ENCODE data around the gene RNU11. TPM values are rescaled to one million over a fixed set of nuclear protein-coding genes. Genes with fewer than 3 reads are reported as not detected.

Gene RNU11
- total RNA-seq, 1 experiment from 2014 or later: not detected

- Histone ChIP-seq H2BK12ac (ENCODE audit: insufficient read length, low read depth, low read length) (no peak overlapping the region), H3K56ac (ENCODE audit: insufficient read length, low read depth, low read length) (no peak overlapping the region), H2BK120ac (ENCODE audit: low read depth, low read length, poor library complexity, severe bottlenecking) (no peak overlapping the region), H3K18ac (ENCODE audit: insufficient read length, low read depth, low read length) (no peak overlapping the region), H3K23me2 (ENCODE audit: insufficient read length, low read depth, low read length, poor library complexity, severe bottlenecking) (no peaks in the 10 kb centered on the region), H3K27me3 (ENCODE audit: insufficient read depth, low read length) (no peaks in the 10 kb centered on the region), H2AK5ac (ENCODE audit: insufficient read length, low read length) (no peak overlapping the region), H3K9ac (ENCODE audit: extremely low read depth, insufficient read length, low read length) (no peak overlapping the region), H2BK20ac (ENCODE audit: low read depth, low read length, poor library complexity, severe bottlenecking) (no peak overlapping the region), H3K27ac (ENCODE audit: insufficient read length, low read depth, low read length) (no peak overlapping the region), H3K23ac (ENCODE audit: insufficient read length, low read depth, low read length) (no peak overlapping the region), H3T11ph (ENCODE audit: low read length) (no peak overlapping the region), H3K14ac (ENCODE audit: insufficient read depth, low read length) (no peak overlapping the region), H3K4me1 (ENCODE audit: insufficient read depth, low read length) (no peaks in the 10 kb centered on the region), H4K20me1 (ENCODE audit: control insufficient read depth, insufficient read depth, insufficient read length) (no peaks in the 10 kb centered on the region), H3K79me1 (ENCODE audit: insufficient read depth, low read depth, low read length, poor library complexity, severe bottlenecking) (no peaks in the 10 kb centered on the region), H3K4ac (ENCODE audit: low read depth, low read length) (no peak overlapping the region), H4K8ac (replicated peaks; ENCODE audit: insufficient read length, low read depth, low read length) (no peak overlapping the region), H2AFZ (ENCODE audit: low read length) (no peak overlapping the region), H3K4me2 (ENCODE audit: insufficient read depth, insufficient read length, low read length) (no peak overlapping the region), H4K5ac (ENCODE audit: insufficient read length, low read depth, low read length) (no peak overlapping the region), H3K9me3 (ENCODE audit: control insufficient read depth, low read depth, low read length) (no peaks in the 10 kb centered on the region), H4K91ac (ENCODE audit: insufficient read length, low read depth, low read length) (no peak overlapping the region), H2BK15ac (ENCODE audit: low read depth, low read length) (no peak overlapping the region), H2BK5ac (ENCODE audit: insufficient read length, low read length) (no peak overlapping the region), H3K79me2 (ENCODE audit: insufficient read depth, low read length) (no peaks in the 10 kb centered on the region)
- H3K4me3 Mint-ChIP-seq: peak overlapping the region in 1 of 2 experiments; percentile 28; a peak in 1 of 5 replicates
- TF ChIP-seq CTCF (conservative IDR thresholded peaks at IDR 0.05): peak; percentile 83
- H3K4me1 Mint-ChIP-seq: peaks cover 8 to 27% of the 10 kb centered on the region in 2 experiments
- no peaks in the 10 kb centered on the region for H3K9me3 Mint-ChIP-seq
- no CpG with 5 or more reads among the region's 15 CpGs for WGBS (ENCODE audit: extremely low coverage, insufficient read length, low lambda C conversion rate)
- no peaks in the 10 kb centered on the region for H3K27me3 Mint-ChIP-seq (ENCODE audit: low read depth)
- no peak for DNase-seq
- peaks cover 3 to 28% (median 10%) of the 10 kb centered on the region in 3 experiments; a peak in 6 of 7 replicates for H3K36me3 Mint-ChIP-seq (ENCODE audit: insufficient read depth in 1 of 3, low read depth in 3 of 3)
- H3K27ac Mint-ChIP-seq: peak overlapping the region in 2 of 3 experiments; percentile 46 to 62; a peak in 3 of 7 replicates
Measured at GRCh38 chr1:28602536-28603439, 45.6 kb upstream of the RNU11 start.

All from H9 (cell line).